ENCODE results near the gene MTMR1.

The MTMR1 gene

GRCh38 chrX:150763810-150764209, 70.6 kb downstream of the MTMR1 start:
- DNase-seq, result no peak

DNA sequence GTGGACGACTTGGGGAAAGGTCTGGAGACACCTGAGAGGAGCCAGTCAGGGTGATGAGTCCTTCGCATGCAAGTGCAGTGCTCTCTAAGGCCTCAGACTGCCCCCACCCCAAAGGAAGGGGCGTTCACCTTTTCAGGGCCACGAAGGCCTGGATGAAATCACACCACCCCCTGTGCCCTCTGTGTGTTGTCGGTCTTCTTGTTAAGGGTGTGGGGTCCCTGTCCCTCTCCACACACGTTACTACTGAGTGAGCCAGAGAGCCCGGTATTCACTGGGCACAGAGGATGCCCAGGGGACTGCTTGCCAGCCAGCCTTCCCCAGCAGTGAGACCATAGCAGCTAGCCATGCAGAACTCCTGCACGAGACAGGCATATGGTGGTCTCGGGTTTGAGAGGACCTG, 72.0 kb downstream of the MTMR1 start:
- no peak for DNase-seq

DNA sequence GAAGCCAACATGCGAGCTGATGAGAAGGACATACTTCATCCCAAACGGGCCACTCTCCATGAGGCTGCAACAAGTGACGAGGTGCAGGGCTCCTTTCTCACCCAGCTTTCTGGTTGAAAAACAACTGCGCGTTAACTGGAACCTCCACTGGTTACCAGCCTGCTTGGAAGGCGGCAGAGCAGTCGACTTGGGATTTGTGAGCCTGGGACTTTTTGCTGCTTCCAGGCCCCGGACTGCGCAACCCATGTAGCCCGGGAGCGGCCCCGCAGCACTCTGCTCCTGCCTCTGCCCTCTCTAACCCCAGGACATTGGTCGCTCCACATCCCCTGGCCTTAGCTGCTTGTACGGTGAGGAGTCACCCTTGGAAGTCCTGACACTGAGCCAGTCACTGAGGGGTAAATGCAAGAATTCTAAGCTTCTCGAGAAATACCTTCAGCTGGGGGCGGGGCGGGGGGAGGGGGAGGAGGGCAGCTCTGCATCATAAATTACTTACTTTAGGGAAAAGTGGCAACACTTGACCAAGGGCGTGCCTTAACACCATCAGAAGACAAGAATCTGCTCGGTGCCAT, 72.7 kb downstream of the MTMR1 start:
- DNase-seq, result no peak

- no peak for DNase-seq
Measured at GRCh38 chrX:150766351-150767044, 73.3 kb downstream of the MTMR1 start.

- no peak for DNase-seq
Measured at GRCh38 chrX:150767045-150767395, 73.8 kb downstream of the MTMR1 start.

- no peak for DNase-seq
Measured at GRCh38 chrX:150767475-150768131, 74.4 kb downstream of the MTMR1 start.

- no peak for DNase-seq
Measured at GRCh38 chrX:150768132-150768485, 74.9 kb downstream of the MTMR1 start.

DNA sequence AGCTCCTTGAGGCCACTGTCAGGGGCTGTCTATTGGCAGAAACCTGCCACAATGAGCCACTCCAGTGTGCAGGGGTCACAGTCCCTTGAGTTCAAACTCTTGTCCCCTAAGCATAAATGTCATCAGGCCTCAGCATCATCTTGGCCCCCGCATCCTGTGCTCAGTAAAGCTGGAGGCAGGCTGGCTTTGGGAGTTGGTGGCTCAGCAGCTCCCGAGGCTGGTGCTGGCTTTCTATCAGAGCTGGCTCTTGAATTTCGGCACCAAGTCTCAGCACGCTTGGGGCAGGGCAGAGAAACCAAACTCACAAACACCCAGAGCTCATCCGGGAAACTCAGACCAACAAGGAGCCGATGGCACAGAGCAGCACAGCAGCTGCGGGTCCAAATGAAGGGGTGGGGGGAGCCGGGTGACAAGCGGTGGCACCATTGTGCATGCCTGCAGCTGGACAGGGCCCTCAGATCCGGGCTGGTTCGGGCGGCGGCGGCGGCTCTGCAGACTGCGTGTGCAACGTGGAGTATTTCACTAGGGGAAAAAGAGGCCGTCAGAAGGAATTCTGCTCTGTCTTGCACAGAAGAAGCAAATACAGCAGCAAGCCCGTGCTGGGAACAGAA, 75.5 kb downstream of the MTMR1 start:
- no peak for DNase-seq

DNA sequence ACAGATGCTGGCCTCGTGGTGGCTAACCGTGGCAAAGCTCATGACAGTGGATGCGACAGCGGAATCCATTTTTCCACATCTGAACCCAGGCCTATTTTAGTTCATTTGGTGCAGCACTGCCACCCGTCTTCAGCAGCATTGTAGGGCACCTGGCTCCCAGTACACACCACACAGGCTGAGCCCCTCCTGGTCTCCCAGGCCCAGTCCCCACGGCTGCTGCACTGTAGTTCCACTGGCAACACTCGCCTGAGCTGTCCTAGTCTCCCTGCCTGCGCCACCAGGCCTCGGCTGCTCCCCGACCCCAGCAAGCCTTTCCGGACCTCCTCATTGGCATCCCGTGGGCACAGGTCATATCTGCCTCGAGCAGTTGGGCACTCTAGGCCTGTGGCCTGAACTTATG, 76.2 kb downstream of the MTMR1 start:
- no peak for DNase-seq

DNA sequence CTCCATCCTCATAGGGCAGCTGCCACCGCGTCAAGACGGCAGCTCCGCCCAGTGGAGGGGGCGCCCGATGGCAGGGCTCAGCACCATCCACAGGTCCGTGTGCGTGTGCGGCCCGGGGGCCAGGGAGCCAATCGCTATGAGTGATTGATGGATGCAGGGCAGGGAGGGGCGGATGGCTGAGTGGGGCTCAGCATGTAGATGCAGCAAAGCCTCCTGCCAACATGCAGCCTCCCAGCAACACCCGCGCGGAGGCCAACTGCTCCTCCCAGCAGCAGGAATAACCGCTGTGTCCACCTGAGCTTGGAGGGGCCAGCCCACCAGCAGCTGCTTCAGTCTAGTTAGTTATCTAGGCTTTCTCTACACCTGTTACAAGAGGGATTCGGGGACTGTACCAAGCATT, 77.4 kb downstream of the MTMR1 start:
- DNase-seq, result no peak

DNA sequence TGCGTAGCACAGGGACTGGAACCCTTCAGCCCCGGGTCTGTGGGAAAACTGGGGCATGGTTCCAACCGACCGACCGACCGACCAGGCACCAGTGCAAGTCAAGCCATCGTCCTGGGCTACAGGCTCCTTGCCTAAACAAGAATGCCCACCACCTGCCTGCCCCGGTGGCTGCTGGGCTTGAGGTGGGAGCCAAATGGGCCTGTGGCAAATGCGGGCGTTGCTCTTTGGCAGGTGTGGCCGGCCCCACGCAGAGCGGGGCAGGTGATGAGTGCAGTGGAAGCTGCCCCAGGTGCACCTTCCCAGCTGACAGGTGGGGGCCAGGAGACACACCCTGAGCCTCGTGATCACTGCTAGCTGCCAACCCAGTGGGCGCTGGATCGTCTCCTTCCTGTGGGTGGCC, 77.9 kb downstream of the MTMR1 start:
- no peak for DNase-seq

DNA sequence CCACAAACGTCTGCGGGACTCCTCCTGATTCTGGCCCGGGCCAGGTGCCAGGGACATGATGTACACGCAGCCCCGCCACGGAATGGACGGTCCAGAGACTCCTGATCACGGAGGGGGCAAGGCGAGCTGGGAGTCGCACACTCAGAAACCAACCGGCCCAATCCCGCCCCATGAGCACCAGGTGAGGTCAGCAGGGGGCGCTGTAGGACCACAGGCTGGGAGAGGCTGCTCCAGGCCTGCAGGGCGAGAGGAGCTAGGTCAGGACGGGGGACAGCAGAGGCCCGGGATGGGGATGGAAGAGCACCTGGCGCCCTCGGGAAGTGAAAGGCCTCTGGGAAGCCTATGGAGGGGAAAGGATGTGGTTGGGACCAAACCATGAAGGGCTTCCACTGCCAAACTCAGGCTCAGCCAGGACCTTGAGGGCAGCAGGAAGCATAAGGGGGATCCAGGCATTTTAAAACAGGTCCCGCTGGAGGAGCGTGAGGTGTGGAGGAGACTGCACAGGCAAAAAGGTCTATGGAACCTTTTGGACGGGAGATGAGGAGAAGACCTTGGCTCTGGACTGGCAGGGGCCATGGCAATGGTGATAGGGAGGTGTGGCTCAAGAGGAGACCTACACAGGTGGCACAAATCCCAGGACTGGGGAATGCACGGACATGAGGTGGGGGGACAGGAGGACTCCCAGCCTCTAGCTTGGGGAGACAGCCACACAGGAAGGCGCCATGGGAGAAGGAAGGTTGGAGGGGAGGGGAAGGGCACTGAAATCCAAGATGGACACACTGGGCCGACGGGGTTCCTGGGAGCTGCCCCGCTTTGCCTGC, 79.2 kb downstream of the MTMR1 start:
- DNase-seq, result peak; percentile 54 to 70

DNA sequence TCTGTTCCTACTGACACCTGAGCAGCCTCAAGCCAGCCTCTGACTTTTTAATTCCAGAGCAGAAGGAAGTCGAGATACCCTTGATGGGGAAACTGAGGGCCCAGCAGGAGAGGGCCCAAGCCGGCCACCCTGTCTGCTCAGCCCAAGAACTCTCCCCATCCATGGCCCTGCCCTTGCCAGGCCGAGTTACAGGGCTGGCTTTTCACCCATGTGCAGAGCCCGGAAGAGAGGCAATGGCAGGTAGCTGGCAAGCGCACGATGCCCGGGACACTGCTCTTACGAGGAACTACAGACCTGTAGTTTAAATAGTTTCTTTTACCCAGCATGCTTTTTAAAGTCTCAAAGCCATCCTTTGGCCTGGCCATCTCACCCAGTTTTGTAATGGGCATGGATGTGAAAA, 79.9 kb downstream of the MTMR1 start:
- DNase-seq, result no peak

GRCh38 chrX:150773634-150774033, 80.4 kb downstream of the MTMR1 start:
- DNase-seq, result no peak

DNA sequence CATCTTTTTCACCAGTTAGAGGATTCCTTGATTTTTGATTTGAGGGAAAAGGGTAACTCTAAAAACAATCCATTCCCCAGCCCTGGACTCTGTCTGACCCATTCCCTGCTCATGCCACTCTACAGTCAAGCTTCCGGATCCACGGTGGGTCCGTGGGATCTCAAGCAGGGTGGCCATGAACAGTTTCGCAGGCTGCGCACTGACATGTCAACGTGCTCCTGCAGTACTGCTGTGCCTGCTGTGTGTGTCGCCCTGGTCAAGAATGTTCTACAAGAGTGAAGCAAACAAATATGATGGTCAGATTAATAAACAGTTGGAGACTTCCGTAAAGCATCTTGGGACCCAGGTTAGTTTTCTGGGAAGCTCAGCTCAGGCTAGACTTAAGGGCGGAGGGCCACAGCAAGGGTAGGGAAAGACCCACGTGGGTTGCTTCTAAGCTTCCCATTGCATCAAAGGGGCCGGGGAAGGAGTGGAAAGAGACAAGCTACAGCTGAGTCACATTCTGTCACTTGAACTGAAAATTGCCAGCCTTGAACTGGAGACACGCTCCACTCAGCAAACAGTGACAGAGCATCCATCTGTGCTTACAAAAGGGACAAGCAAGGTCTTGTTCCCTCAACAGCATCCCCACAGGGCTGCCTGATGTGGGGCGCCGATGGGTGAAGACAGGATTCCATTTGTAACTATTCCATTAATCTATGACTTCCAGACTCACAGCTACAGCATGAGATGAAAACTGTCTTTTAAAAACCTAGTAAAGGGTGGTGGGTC, 81.8 kb downstream of the MTMR1 start:
- DNase-seq, result no peak

GRCh38 chrX:150775569-150776350, 82.6 kb downstream of the MTMR1 start:
- DNase-seq, result no peak

- no peak for DNase-seq
Measured at GRCh38 chrX:150777328-150777992, 84.3 kb downstream of the MTMR1 start.

GRCh38 chrX:150779385-150779784, 86.2 kb downstream of the MTMR1 start:
- no peak for DNase-seq

GRCh38 chrX:150781677-150782076, 88.5 kb downstream of the MTMR1 start:
- DNase-seq, result no peak

DNA sequence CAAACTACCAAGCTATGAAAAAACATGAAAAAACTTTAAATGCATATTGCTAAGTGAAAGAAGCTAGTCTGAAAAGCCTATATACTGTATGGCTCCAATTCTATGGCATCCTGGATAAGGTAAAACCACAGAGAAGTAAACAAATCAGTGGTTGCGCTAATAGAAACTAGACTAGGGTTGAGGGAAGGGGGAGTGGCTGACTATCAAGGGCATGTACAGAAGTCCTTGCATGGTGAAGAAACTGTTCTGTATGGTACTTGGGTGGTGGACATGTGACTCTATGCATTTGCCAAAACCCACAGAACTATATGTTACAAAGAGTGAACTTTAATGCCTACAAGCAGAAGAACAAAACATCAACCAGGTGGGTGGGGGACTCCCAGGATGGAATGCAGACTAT, 96.8 kb downstream of the MTMR1 start:
- no peak for DNase-seq

DNA sequence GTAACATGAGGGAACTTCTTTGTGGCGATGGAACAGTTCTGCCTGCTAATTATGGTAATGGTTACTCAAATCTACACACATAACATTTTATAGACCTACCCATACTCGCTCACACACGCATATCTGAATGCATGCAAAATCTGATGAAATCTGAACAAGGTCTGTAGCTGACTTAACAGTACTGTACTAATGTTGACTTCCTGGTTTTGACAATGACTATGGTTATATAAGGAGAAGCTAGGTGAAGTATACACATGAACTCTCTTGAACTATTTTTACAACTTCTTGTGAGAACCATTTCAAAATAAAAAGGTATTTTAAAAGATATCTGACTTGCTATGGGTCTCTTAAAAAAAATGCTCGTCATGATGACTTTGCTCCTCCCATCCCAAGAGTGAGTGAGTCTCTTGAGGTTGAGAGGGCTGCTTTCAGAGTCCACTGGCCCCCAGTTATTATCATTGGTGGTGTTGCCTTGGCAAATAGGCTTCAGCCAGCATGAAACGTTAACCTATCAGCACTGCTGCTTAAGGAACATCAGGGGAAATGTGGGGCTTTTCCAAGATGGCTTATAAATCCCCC, 99.8 kb downstream of the MTMR1 start:
- no peak for DNase-seq
